ENCODE results near the gene GABRG1. TPM values are rescaled to one million over a fixed set of nuclear protein-coding genes. Genes with fewer than 3 reads are reported as not detected.

GABRG1 gene
- total and polyA plus RNA-seq, 2 experiments from 2014 or later, result 0.34 to 1.6 TPM

GRCh38 chr4:46124773-46125413, 1.0 kb upstream of the GABRG1 start (continued):
- TF ChIP-seq CTCF (conservative IDR thresholded peaks at IDR 0.05; ENCODE audit: low read depth in 2 of 2) (no peak), JUNB (IDR thresholded peaks at IDR 0.05; ENCODE audit: unreplicated experiment) (no peak), EZH2phosphoT487 (IDR thresholded peaks at IDR 0.05; ENCODE audit: unreplicated experiment) (no peak), NANOG (IDR thresholded peaks at IDR 0.05; ENCODE audit: borderline replicate concordance) (no peak), REST (IDR thresholded peaks at IDR 0.05; ENCODE audit: unreplicated experiment) (no peak), CREB1 (CRISPR knock-in tag; IDR thresholded peaks at IDR 0.05; ENCODE audit: low read depth) (no peak), STAT1 (IDR thresholded peaks at IDR 0.05; ENCODE audit: unreplicated experiment) (no peak), EZH2 (IDR thresholded peaks at IDR 0.05; ENCODE audit: low read depth, unreplicated experiment) (no peak), ETS1 (IDR thresholded peaks at IDR 0.05) (no peak)

- Histone ChIP-seq H3K79me2 (replicated peaks; ENCODE audit: insufficient read depth) (no peaks in the 10 kb centered on the region), H3K4me1 (ENCODE audit: insufficient read depth) (no peaks in the 10 kb centered on the region), H2AFZ (no peak overlapping the region), H3K9me2 (ENCODE audit: insufficient read depth) (no peaks in the 10 kb centered on the region), H3K27ac (ENCODE audit: low read depth) (no peak overlapping the region), H4K20me1 (replicated peaks; ENCODE audit: insufficient read depth) (no peaks in the 10 kb centered on the region), H3K4me3 (no peak overlapping the region), H3K4me2 (no peak overlapping the region), H3F3A (replicated peaks; ENCODE audit: low read depth) (no peaks in the 10 kb centered on the region), H3K27me3 (ENCODE audit: insufficient read depth) (no peaks in the 10 kb centered on the region), H3K36me3 (ENCODE audit: insufficient read depth) (no peaks in the 10 kb centered on the region)
- Mint-ChIP-seq H3K36me3 (ENCODE audit: low read depth) (peaks cover 4% of the 10 kb centered on the region; the same call in 2 of the 3 replicates), H3K27ac (no peak overlapping the region), H3K27me3 (ENCODE audit: insufficient read depth, low read depth, poor library complexity) (no peaks in the 10 kb centered on the region), H3K9me3 (peaks cover 55% of the 10 kb centered on the region), H3K4me1 (no peaks in the 10 kb centered on the region), H3K4me3 (no peak overlapping the region)
- ATAC-seq (no peak), DNase-seq (ENCODE audit: low spot score) (no peak)
- TF ChIP-seq ZNF462 (CRISPR knock-in tag; IDR thresholded peaks at IDR 0.05) (no peak), ETS1 (IDR thresholded peaks at IDR 0.05) (no peak), ZNF331 (CRISPR knock-in tag; IDR thresholded peaks at IDR 0.05; ENCODE audit: low read depth) (no peak), NANOG (IDR thresholded peaks at IDR 0.05; ENCODE audit: borderline replicate concordance) (no peak)
These were observed 42.2 kb downstream of the GABRG1 start for GRCh38 chr4:46081674-46082073.
